SK-N-SH treated with all-trans-retinoic acid at 6 μM for 48 hours (cell line): ENCODE data around the gene CACNA1D.

Source experiments
- ATAC-seq: fragments of 200-7000 bp; cut with Tn5 transposase; 3 replicates; pipeline ENCODE4 v1.9.1; 2020; ENCODE audit warnings: mild to moderate bottlenecking, moderate library complexity
- ARNTL ChIP-seq: fragments of 450-650 bp; formaldehyde crosslinking; IDR thresholded peaks from 2 replicates; pipeline ENCODE4 v1.5.0; 2020; ENCODE audit warnings: low read depth, mild to moderate bottlenecking, moderate library complexity, borderline replicate concordance
- BACH2 ChIP-seq: fragments of 250-450 bp; sonication (Bioruptor Pico); IDR thresholded peaks from 2 replicates; pipeline ENCODE4 v1.9.0; 2021; ENCODE audit warnings: mild to moderate bottlenecking, borderline replicate concordance
- CREB5 ChIP-seq: fragments of 250-450 bp; sonication (Bioruptor Pico); IDR thresholded peaks from 2 replicates; pipeline ENCODE4 v1.5.1; 2020; ENCODE audit warnings: low read depth, mild to moderate bottlenecking, moderate library complexity
- CSDC2 ChIP-seq: fragments of 250-450 bp; sonication (Bioruptor Pico); IDR thresholded peaks from 2 replicates; pipeline ENCODE4 v1.5.0; 2020; ENCODE audit warnings: mild to moderate bottlenecking, moderate library complexity
- ESRRG ChIP-seq: fragments of 250-450 bp; sonication (Bioruptor Pico); IDR thresholded peaks from 2 replicates; pipeline ENCODE4 v1.6.1; 2021; ENCODE audit warnings: mild to moderate bottlenecking
- GLIS3 ChIP-seq: fragments of 250-450 bp; sonication (Bioruptor Pico); IDR thresholded peaks from 2 replicates; pipeline ENCODE4 v1.5.0; 2020; ENCODE audit warnings: mild to moderate bottlenecking, moderate library complexity
- ISL1 ChIP-seq: fragments of 250-450 bp; sonication (Bioruptor Pico); IDR thresholded peaks from 2 replicates; pipeline ENCODE4 v2.1.2; 2022; ENCODE audit warnings: mild to moderate bottlenecking, moderate library complexity
- OSR1 ChIP-seq: fragments of 250-450 bp; sonication (Bioruptor Pico); IDR thresholded peaks from 2 replicates; pipeline ENCODE4 v1.8.0; 2022; ENCODE audit warnings: moderate library complexity, mild to moderate bottlenecking, inconsistent platforms
- PPARA ChIP-seq: fragments of 250-450 bp; sonication (Bioruptor Pico); IDR thresholded peaks from 2 replicates; pipeline ENCODE4 v1.5.0; 2020; ENCODE audit warnings: mild to moderate bottlenecking, borderline replicate concordance
- SNAI2 ChIP-seq: fragments of 250-450 bp; sonication (Bioruptor Pico); IDR thresholded peaks from 2 replicates; pipeline ENCODE4 v1.5.0; 2020; ENCODE audit warnings: mild to moderate bottlenecking, moderate library complexity
- TCF4 ChIP-seq: fragments of 250-450 bp; sonication (Bioruptor Pico); IDR thresholded peaks from 2 replicates; pipeline ENCODE4 v1.8.0; 2021; ENCODE audit warnings: mild to moderate bottlenecking, moderate library complexity, borderline replicate concordance
- TOX ChIP-seq: fragments of 250-450 bp; sonication (Bioruptor Pico); IDR thresholded peaks from 2 replicates; pipeline ENCODE4 v1.8.0; 2021; ENCODE audit warnings: mild to moderate bottlenecking, moderate library complexity, borderline replicate concordance
- ZC3H10 ChIP-seq: fragments of 250-450 bp; sonication (Bioruptor Pico); IDR thresholded peaks from 2 replicates; pipeline ENCODE4 v1.5.1; 2021; ENCODE audit warnings: mild to moderate bottlenecking, moderate library complexity
- ZFP3 ChIP-seq: fragments of 250-450 bp; sonication (Bioruptor Pico); IDR thresholded peaks from 2 replicates; pipeline ENCODE4 v1.5.0; 2020; ENCODE audit warnings: mild to moderate bottlenecking, moderate library complexity
- ZFP30 ChIP-seq: fragments of 450-650 bp; formaldehyde crosslinking; IDR thresholded peaks from 2 replicates; pipeline ENCODE4 v1.5.0; 2022; ENCODE audit warnings: mild to moderate bottlenecking, moderate library complexity
- ZNF565 ChIP-seq: fragments of 450-650 bp; formaldehyde crosslinking; conservative IDR thresholded peaks from 2 replicates; pipeline ENCODE4 v1.5.0; 2020; ENCODE audit warnings: low read depth, mild to moderate bottlenecking, moderate library complexity
- ZNF70 ChIP-seq: fragments of 450-650 bp; formaldehyde crosslinking; IDR thresholded peaks from 2 replicates; pipeline ENCODE4 v1.5.0; 2020; ENCODE audit warnings: mild to moderate bottlenecking, moderate library complexity
- ZNF8 ChIP-seq: fragments of 450-650 bp; formaldehyde crosslinking; IDR thresholded peaks from 2 replicates; pipeline ENCODE4 v1.5.0; 2020; ENCODE audit warnings: mild to moderate bottlenecking, moderate library complexity
- TF ChIP-seq, protein P1 (sequence below): fragments of 250-450 bp; sonication (Bioruptor Pico); IDR thresholded peaks from 2 replicates; pipeline ENCODE4 v1.8.0; 2020; ENCODE audit warnings: mild to moderate bottlenecking, moderate library complexity, borderline replicate concordance
- TF ChIP-seq, protein P2 (sequence below): fragments of 250-450 bp; sonication (Bioruptor Pico); IDR thresholded peaks from 2 replicates; pipeline ENCODE4 v1.8.0; 2021; ENCODE audit warnings: low read depth, mild to moderate bottlenecking, moderate library complexity, borderline replicate concordance
- TF ChIP-seq, protein P3 (sequence below): fragments of 250-450 bp; sonication (Bioruptor Pico); IDR thresholded peaks from 2 replicates; pipeline ENCODE4 v1.5.1; 2021; ENCODE audit warnings: mild to moderate bottlenecking, moderate library complexity

CACNA1D gene

GRCh38 chr3:53478921-53479664 lies 15.3 kb upstream of the CACNA1D start:
- ATAC-seq: no peak
- TF ChIP-seq ESRRG (no peak), CREB5 (no peak), ZFP30 (CRISPR knock-in tag) (no peak), CSDC2 (CRISPR knock-in tag) (no peak), ZC3H10 (CRISPR knock-in tag) (no peak), ZNF565 (CRISPR knock-in tag) (no peak), ARNTL (CRISPR knock-in tag) (no peak), OSR1 (no peak), TCF4 (CRISPR knock-in tag) (no peak), TOX (CRISPR knock-in tag) (no peak), ZNF8 (CRISPR knock-in tag) (no peak), GLIS3 (CRISPR knock-in tag) (no peak), BACH2 (CRISPR knock-in tag) (no peak), PPARA (CRISPR knock-in tag) (no peak), SNAI2 (no peak), ISL1 (no peak)
- TF ChIP-seq, protein P1, sequence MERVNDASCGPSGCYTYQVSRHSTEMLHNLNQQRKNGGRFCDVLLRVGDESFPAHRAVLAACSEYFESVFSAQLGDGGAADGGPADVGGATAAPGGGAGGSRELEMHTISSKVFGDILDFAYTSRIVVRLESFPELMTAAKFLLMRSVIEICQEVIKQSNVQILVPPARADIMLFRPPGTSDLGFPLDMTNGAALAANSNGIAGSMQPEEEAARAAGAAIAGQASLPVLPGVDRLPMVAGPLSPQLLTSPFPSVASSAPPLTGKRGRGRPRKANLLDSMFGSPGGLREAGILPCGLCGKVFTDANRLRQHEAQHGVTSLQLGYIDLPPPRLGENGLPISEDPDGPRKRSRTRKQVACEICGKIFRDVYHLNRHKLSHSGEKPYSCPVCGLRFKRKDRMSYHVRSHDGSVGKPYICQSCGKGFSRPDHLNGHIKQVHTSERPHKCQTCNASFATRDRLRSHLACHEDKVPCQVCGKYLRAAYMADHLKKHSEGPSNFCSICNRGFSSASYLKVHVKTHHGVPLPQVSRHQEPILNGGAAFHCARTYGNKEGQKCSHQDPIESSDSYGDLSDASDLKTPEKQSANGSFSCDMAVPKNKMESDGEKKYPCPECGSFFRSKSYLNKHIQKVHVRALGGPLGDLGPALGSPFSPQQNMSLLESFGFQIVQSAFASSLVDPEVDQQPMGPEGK: no peak
- TF ChIP-seq, protein P2, sequence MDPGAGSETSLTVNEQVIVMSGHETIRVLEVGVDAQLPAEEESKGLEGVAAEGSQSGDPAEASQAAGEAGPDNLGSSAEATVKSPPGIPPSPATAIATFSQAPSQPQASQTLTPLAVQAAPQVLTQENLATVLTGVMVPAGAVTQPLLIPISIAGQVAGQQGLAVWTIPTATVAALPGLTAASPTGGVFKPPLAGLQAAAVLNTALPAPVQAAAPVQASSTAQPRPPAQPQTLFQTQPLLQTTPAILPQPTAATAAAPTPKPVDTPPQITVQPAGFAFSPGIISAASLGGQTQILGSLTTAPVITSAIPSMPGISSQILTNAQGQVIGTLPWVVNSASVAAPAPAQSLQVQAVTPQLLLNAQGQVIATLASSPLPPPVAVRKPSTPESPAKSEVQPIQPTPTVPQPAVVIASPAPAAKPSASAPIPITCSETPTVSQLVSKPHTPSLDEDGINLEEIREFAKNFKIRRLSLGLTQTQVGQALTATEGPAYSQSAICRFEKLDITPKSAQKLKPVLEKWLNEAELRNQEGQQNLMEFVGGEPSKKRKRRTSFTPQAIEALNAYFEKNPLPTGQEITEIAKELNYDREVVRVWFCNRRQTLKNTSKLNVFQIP (CRISPR knock-in tag): no peak
- TF ChIP-seq, protein P3, sequence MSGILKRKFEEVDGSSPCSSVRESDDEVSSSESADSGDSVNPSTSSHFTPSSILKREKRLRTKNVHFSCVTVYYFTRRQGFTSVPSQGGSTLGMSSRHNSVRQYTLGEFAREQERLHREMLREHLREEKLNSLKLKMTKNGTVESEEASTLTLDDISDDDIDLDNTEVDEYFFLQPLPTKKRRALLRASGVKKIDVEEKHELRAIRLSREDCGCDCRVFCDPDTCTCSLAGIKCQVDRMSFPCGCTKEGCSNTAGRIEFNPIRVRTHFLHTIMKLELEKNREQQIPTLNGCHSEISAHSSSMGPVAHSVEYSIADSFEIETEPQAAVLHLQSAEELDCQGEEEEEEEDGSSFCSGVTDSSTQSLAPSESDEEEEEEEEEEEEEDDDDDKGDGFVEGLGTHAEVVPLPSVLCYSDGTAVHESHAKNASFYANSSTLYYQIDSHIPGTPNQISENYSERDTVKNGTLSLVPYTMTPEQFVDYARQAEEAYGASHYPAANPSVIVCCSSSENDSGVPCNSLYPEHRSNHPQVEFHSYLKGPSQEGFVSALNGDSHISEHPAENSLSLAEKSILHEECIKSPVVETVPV (CRISPR knock-in tag): no peak

GRCh38 chr3:53482227-53482626 lies 12.2 kb upstream of the CACNA1D start:
- no peak for ATAC-seq
- TF ChIP-seq SNAI2 (no peak), TOX (CRISPR knock-in tag) (no peak), ZNF565 (CRISPR knock-in tag) (no peak), ZNF8 (CRISPR knock-in tag) (no peak), ISL1 (no peak), BACH2 (CRISPR knock-in tag) (no peak), OSR1 (no peak)

DNA sequence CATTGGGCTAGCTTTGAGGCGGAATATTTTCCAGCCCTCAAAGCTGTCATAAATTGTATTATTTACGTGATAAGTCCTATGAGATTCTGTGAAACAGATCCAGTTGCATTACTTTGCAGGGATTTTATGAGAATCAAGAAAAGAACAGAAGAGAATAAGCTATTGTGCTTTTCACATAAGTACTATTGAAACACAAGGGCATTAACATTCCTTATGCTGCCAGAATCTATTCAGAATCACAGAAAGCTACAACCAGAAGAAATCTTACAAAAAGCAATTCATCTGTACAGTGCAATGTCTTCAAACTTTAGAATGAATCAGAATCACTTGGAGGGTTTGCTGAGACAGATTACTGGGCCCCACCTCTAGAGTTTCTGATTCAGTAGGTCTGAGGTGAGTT lies 10.6 kb upstream of the CACNA1D start:
- ATAC-seq: no peak
- TF ChIP-seq CREB5: no peak
- no peak for TF ChIP-seq ZNF70 (CRISPR knock-in tag)
- no peak for TF ChIP-seq BACH2 (CRISPR knock-in tag)
- TF ChIP-seq ESRRG: no peak
- no peak for TF ChIP-seq TOX (CRISPR knock-in tag)
- no peak for TF ChIP-seq ZC3H10 (CRISPR knock-in tag)
- no peak for TF ChIP-seq ZFP3 (CRISPR knock-in tag)
- TF ChIP-seq ZNF8 (CRISPR knock-in tag): no peak

DNA sequence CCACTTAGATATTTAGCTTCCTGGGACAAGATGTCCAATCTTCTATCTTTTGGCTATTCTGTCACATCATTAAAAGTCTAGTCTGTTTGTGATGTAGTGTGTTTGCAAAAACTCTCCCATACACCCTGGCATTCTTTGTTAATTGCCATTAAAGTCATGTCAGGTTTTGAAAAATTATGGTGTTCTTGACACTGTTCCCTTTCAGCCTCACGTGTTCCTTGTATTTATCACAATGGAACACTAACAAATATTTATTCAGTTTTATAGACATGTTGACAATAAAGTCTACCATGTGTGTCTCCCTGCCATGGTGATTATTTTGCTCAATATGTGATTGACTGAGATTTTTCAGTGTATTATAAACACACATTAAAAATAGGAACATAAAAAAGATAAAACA lies 9.4 kb upstream of the CACNA1D start:
- no peak for TF ChIP-seq BACH2 (CRISPR knock-in tag)
- TF ChIP-seq SNAI2: no peak
- TF ChIP-seq ZC3H10 (CRISPR knock-in tag): no peak
- ATAC-seq: no peak
